Left colon (tissue), 2 donors: ENCODE data around the gene IGIP. TPM values are rescaled to one million over a fixed set of nuclear protein-coding genes. Genes with fewer than 3 reads are reported as not detected.

Experiments
- ATAC-seq: fragments of 200-7000 bp; cut with Tn5 transposase; one replicate; pipeline ENCODE4 v1.9.1; 2020; ENCODE audit warnings: mild to moderate bottlenecking, moderate library complexity
- DNase-seq, 2 donors: peaks; one replicate each; pipeline ENCODE4 v3.0.0-alpha.2; 2020
- intact Hi-C, 2 donors: fragments of 100-400 bp; cut with DNase I in 1 of 2; cut with micrococcal nuclease in 1 of 2; formaldehyde crosslinking; loops; one replicate each; pipeline versions ENCODE4 v1.11.2 to v1.14.0; 2022; cut with DNase I, micrococcal nuclease
- total RNA-seq, 2 donors: library from RNA; stranded (reverse); fragmentation: NEBNext Ultra II Directional; extraction: Animal tissue kit (Norgen Biotek cat#: 25700); gene quantifications; one replicate each; pipeline ENCODE4 v1.2.1, GENCODE V29; 2021
- donor health status: DM: no; HTN: no; CAD: no.
- donor health status: DM: yes; HTN: yes; CAD: no.

IGIP gene
- total RNA-seq, 2 donors from 2014 or later, result 8.6 to 9.3 TPM

GRCh38 chr5:140109759-140110645, 15.7 kb upstream of the IGIP start:
- intact Hi-C loops, result no loop called here
- DNase-seq (no peak), ATAC-seq (no peak)

GRCh38 chr5:140110646-140110957, 15.1 kb upstream of the IGIP start:
- intact Hi-C loops, result no loop called here
- ATAC-seq, result no peak
- DNase-seq, result no peak

- intact Hi-C loops, result no loop called here
- ATAC-seq, result no peak
- no peak for DNase-seq
These were observed 14.5 kb upstream of the IGIP start for GRCh38 chr5:140111011-140111858.

- ATAC-seq, result no peak
- intact Hi-C loops, result no loop called here
- no peak for DNase-seq
These were observed 13.7 kb upstream of the IGIP start for GRCh38 chr5:140111859-140112551.

GRCh38 chr5:140112685-140113179, 13.0 kb upstream of the IGIP start:
- intact Hi-C loops, result no loop called here
- DNase-seq, result peak in 1 of 2 donors; percentile 24

GRCh38 chr5:140113180-140113698, 12.5 kb upstream of the IGIP start:
- DNase-seq, result peak; percentile 40
- ATAC-seq, result peak; percentile 8
- intact Hi-C loops, result no loop called here

More at GRCh38 chr5:140112685-140113179, 13.0 kb upstream of the IGIP start:
- no peak for ATAC-seq

GRCh38 chr5:140113699-140114263, 12.0 kb upstream of the IGIP start, which contains the start of gene PURA:
Gene PURA (plus strand): TSS chr5:140114109. CDS start chr5:140114182, 73 bp downstream.
- DNase-seq (peak; percentile 97), ATAC-seq (peak; percentile 91)
- intact Hi-C loops, result no loop called here

- ATAC-seq, result peak; percentile 64
- intact Hi-C loops, result no loop called here
- peak; percentile 77 to 78 for DNase-seq
These were observed 11.2 kb upstream of the IGIP start for GRCh38 chr5:140114341-140115185.

- intact Hi-C loops, result no loop called here
- DNase-seq (no peak), ATAC-seq (no peak)
These were observed 10.6 kb upstream of the IGIP start for GRCh38 chr5:140115186-140115500.

- intact Hi-C loops, result no loop called here
- ATAC-seq, result no peak
- no peak for DNase-seq
These were observed 9.0 kb upstream of the IGIP start for GRCh38 chr5:140116716-140117115.

- ATAC-seq (no peak), DNase-seq (no peak)
- intact Hi-C loops, result no loop called here
These were observed 8.2 kb upstream of the IGIP start for GRCh38 chr5:140117523-140117922.

- intact Hi-C loops, result no loop called here
- DNase-seq, result no peak
These were observed 7.3 kb upstream of the IGIP start for GRCh38 chr5:140118302-140118936.

GRCh38 chr5:140126315-140127012, 727 bp downstream of the IGIP start:
- DNase-seq, result no peak
- intact Hi-C loops, result no loop called here

More at GRCh38 chr5:140118302-140118936, 7.3 kb upstream of the IGIP start:
- no peak for ATAC-seq

GRCh38 chr5:140128376-140128775, 2.6 kb downstream of the IGIP start:
- intact Hi-C loops, result no loop called here
- no peak for ATAC-seq
- DNase-seq, result no peak

More at GRCh38 chr5:140126315-140127012, 727 bp downstream of the IGIP start:
- no peak for ATAC-seq

- intact Hi-C loops, result no loop called here
- DNase-seq (no peak), ATAC-seq (no peak)
These were observed 5.4 kb downstream of the IGIP start for GRCh38 chr5:140130949-140131733.

- DNase-seq, result no peak
- no peak for ATAC-seq
- intact Hi-C loops, result no loop called here
These were observed 6.3 kb downstream of the IGIP start for GRCh38 chr5:140131967-140132409.
